ENCODE measurements around the gene MAP3K9.

MAP3K9 gene

GRCh38 chr14:70838076-70838475 lies 28.8 kb upstream of the MAP3K9 start:
- H3K36me3 ChIP-seq (ENCODE audit: control insufficient read depth in 1 of 2, insufficient read depth in 2 of 2, low read length in 2 of 2): no peaks in the 10 kb centered on the region
- H3K4me1 ChIP-seq (ENCODE audit: control insufficient read depth in 1 of 2, insufficient read depth in 2 of 2, low read length in 2 of 2): peaks cover 5 to 7% of the 10 kb centered on the region in 2 donors
- H3K9me3 ChIP-seq (ENCODE audit: control insufficient read depth in 1 of 2, low read length in 2 of 2): peaks cover 0 to 4% of the 10 kb centered on the region in 2 donors
- no peak overlapping the region for H3K9ac ChIP-seq (ENCODE audit: low read depth in 1 of 2, low read length in 2 of 2)
- H3K4me3 ChIP-seq (ENCODE audit: low read depth in 1 of 2, low read length in 2 of 2): peak overlapping the region in 1 of 2 donors; percentile 9
- H3K27ac ChIP-seq (ENCODE audit: low read depth, low read length): no peak overlapping the region
- H3K27me3 ChIP-seq (ENCODE audit: control insufficient read depth in 1 of 2, insufficient read depth in 2 of 2, low read length in 2 of 2): no peaks in the 10 kb centered on the region

GRCh38 chr14:70836946-70837345 lies 27.6 kb upstream of the MAP3K9 start:
- H3K27me3 ChIP-seq (ENCODE audit: control insufficient read depth in 1 of 2, insufficient read depth in 2 of 2, low read length in 2 of 2): no peaks in the 10 kb centered on the region
- H3K36me3 ChIP-seq (ENCODE audit: control insufficient read depth in 1 of 2, insufficient read depth in 2 of 2, low read length in 2 of 2): no peaks in the 10 kb centered on the region
- no peak overlapping the region for H3K27ac ChIP-seq (ENCODE audit: low read depth, low read length)
- peaks cover 0 to 4% of the 10 kb centered on the region in 2 donors for H3K9me3 ChIP-seq (ENCODE audit: control insufficient read depth in 1 of 2, low read length in 2 of 2)
- H3K4me1 ChIP-seq (ENCODE audit: control insufficient read depth in 1 of 2, insufficient read depth in 2 of 2, low read length in 2 of 2): peaks cover 0 to 5% of the 10 kb centered on the region in 2 donors
- H3K9ac ChIP-seq (ENCODE audit: low read depth in 1 of 2, low read length in 2 of 2): no peak overlapping the region
- no peak overlapping the region for H3K4me3 ChIP-seq (ENCODE audit: low read depth in 1 of 2, low read length in 2 of 2)

GRCh38 chr14:70833884-70834283 lies 24.6 kb upstream of the MAP3K9 start:
- Histone ChIP-seq H3K36me3 (ENCODE audit: control insufficient read depth in 1 of 2, insufficient read depth in 2 of 2, low read length in 2 of 2) (no peaks in the 10 kb centered on the region), H3K4me1 (ENCODE audit: control insufficient read depth in 1 of 2, insufficient read depth in 2 of 2, low read length in 2 of 2) (peaks cover 4 to 5% of the 10 kb centered on the region in 2 donors), H3K4me3 (ENCODE audit: low read depth in 1 of 2, low read length in 2 of 2) (no peak overlapping the region), H3K9ac (ENCODE audit: low read depth in 1 of 2, low read length in 2 of 2) (no peak overlapping the region), H3K27me3 (ENCODE audit: control insufficient read depth in 1 of 2, insufficient read depth in 2 of 2, low read length in 2 of 2) (no peaks in the 10 kb centered on the region), H3K27ac (ENCODE audit: low read depth, low read length) (no peak overlapping the region), H3K9me3 (ENCODE audit: control insufficient read depth in 1 of 2, low read length in 2 of 2) (peaks cover 0 to 4% of the 10 kb centered on the region in 2 donors)

GRCh38 chr14:70832561-70833305 lies 23.4 kb upstream of the MAP3K9 start:
- Histone ChIP-seq H3K27me3 (ENCODE audit: control insufficient read depth in 1 of 2, insufficient read depth in 2 of 2, low read length in 2 of 2) (no peaks in the 10 kb centered on the region), H3K27ac (ENCODE audit: low read depth, low read length) (no peak overlapping the region), H3K9ac (ENCODE audit: low read depth in 1 of 2, low read length in 2 of 2) (no peak overlapping the region), H3K4me3 (ENCODE audit: low read depth in 1 of 2, low read length in 2 of 2) (no peak overlapping the region), H3K36me3 (ENCODE audit: control insufficient read depth in 1 of 2, insufficient read depth in 2 of 2, low read length in 2 of 2) (no peaks in the 10 kb centered on the region), H3K9me3 (ENCODE audit: control insufficient read depth in 1 of 2, low read length in 2 of 2) (peaks cover 0 to 4% of the 10 kb centered on the region in 2 donors), H3K4me1 (ENCODE audit: control insufficient read depth in 1 of 2, insufficient read depth in 2 of 2, low read length in 2 of 2) (peaks cover 5 to 10% of the 10 kb centered on the region in 2 donors)

GRCh38 chr14:70830998-70831781 lies 21.9 kb upstream of the MAP3K9 start:
- no peak overlapping the region for H3K27ac ChIP-seq (ENCODE audit: low read depth, low read length)

GRCh38 chr14:70828188-70828587 lies 18.9 kb upstream of the MAP3K9 start:
- Histone ChIP-seq H3K36me3 (ENCODE audit: control insufficient read depth in 1 of 2, insufficient read depth in 2 of 2, low read length in 2 of 2) (no peaks in the 10 kb centered on the region), H3K4me3 (ENCODE audit: low read depth in 1 of 2, low read length in 2 of 2) (no peak overlapping the region), H3K9ac (ENCODE audit: low read depth in 1 of 2, low read length in 2 of 2) (no peak overlapping the region), H3K9me3 (ENCODE audit: control insufficient read depth in 1 of 2, low read length in 2 of 2) (no peaks in the 10 kb centered on the region), H3K4me1 (ENCODE audit: control insufficient read depth in 1 of 2, insufficient read depth in 2 of 2, low read length in 2 of 2) (peaks cover 12 to 17% of the 10 kb centered on the region in 2 donors), H3K27ac (ENCODE audit: low read depth, low read length) (no peak overlapping the region), H3K27me3 (ENCODE audit: control insufficient read depth in 1 of 2, insufficient read depth in 2 of 2, low read length in 2 of 2) (peaks cover 0 to under 1% of the 10 kb centered on the region in 2 donors)

More at GRCh38 chr14:70830998-70831781, 21.9 kb upstream of the MAP3K9 start:
- no peak overlapping the region for H3K4me3 ChIP-seq (ENCODE audit: low read depth in 1 of 2, low read length in 2 of 2)
- no peak overlapping the region for H3K9ac ChIP-seq (ENCODE audit: low read depth in 1 of 2, low read length in 2 of 2)
- H3K27me3 ChIP-seq (ENCODE audit: control insufficient read depth in 1 of 2, insufficient read depth in 2 of 2, low read length in 2 of 2): no peaks in the 10 kb centered on the region
- peaks cover 12 to 14% of the 10 kb centered on the region in 2 donors for H3K4me1 ChIP-seq (ENCODE audit: control insufficient read depth in 1 of 2, insufficient read depth in 2 of 2, low read length in 2 of 2)
- H3K9me3 ChIP-seq (ENCODE audit: control insufficient read depth in 1 of 2, low read length in 2 of 2): peaks cover 0 to 4% of the 10 kb centered on the region in 2 donors
- no peaks in the 10 kb centered on the region for H3K36me3 ChIP-seq (ENCODE audit: control insufficient read depth in 1 of 2, insufficient read depth in 2 of 2, low read length in 2 of 2)

- Histone ChIP-seq H3K4me1 (ENCODE audit: control insufficient read depth in 1 of 2, insufficient read depth in 2 of 2, low read length in 2 of 2) (peaks cover 16 to 20% of the 10 kb centered on the region in 2 donors), H3K27me3 (ENCODE audit: control insufficient read depth in 1 of 2, insufficient read depth in 2 of 2, low read length in 2 of 2) (peaks cover 0 to 5% of the 10 kb centered on the region in 2 donors), H3K9ac (ENCODE audit: low read depth in 1 of 2, low read length in 2 of 2) (no peak overlapping the region), H3K9me3 (ENCODE audit: control insufficient read depth in 1 of 2, low read length in 2 of 2) (no peaks in the 10 kb centered on the region), H3K36me3 (ENCODE audit: control insufficient read depth in 1 of 2, insufficient read depth in 2 of 2, low read length in 2 of 2) (no peaks in the 10 kb centered on the region), H3K4me3 (ENCODE audit: low read depth in 1 of 2, low read length in 2 of 2) (no peak overlapping the region), H3K27ac (ENCODE audit: low read depth, low read length) (no peak overlapping the region)
Observed at GRCh38 chr14:70827752-70828151, 18.4 kb upstream of the MAP3K9 start.

- peaks cover 17 to 21% of the 10 kb centered on the region in 2 donors for H3K4me1 ChIP-seq (ENCODE audit: control insufficient read depth in 1 of 2, insufficient read depth in 2 of 2, low read length in 2 of 2)
- H3K36me3 ChIP-seq (ENCODE audit: control insufficient read depth in 1 of 2, insufficient read depth in 2 of 2, low read length in 2 of 2): no peaks in the 10 kb centered on the region
- H3K9me3 ChIP-seq (ENCODE audit: control insufficient read depth in 1 of 2, low read length in 2 of 2): no peaks in the 10 kb centered on the region
- no peak overlapping the region for H3K4me3 ChIP-seq (ENCODE audit: low read depth in 1 of 2, low read length in 2 of 2)
- no peak overlapping the region for H3K27ac ChIP-seq (ENCODE audit: low read depth, low read length)
- peaks cover 0 to 5% of the 10 kb centered on the region in 2 donors for H3K27me3 ChIP-seq (ENCODE audit: control insufficient read depth in 1 of 2, insufficient read depth in 2 of 2, low read length in 2 of 2)
- H3K9ac ChIP-seq (ENCODE audit: low read depth in 1 of 2, low read length in 2 of 2): no peak overlapping the region
Observed at GRCh38 chr14:70827347-70827746, 18.0 kb upstream of the MAP3K9 start.

GRCh38 chr14:70823281-70823680 lies 14.0 kb upstream of the MAP3K9 start:
- Histone ChIP-seq H3K9ac (ENCODE audit: low read depth in 1 of 2, low read length in 2 of 2) (no peak overlapping the region), H3K4me3 (ENCODE audit: low read depth in 1 of 2, low read length in 2 of 2) (no peak overlapping the region), H3K27me3 (ENCODE audit: control insufficient read depth in 1 of 2, insufficient read depth in 2 of 2, low read length in 2 of 2) (peaks cover 0 to 21% of the 10 kb centered on the region in 2 donors), H3K9me3 (ENCODE audit: control insufficient read depth in 1 of 2, low read length in 2 of 2) (no peaks in the 10 kb centered on the region), H3K4me1 (ENCODE audit: control insufficient read depth in 1 of 2, insufficient read depth in 2 of 2, low read length in 2 of 2) (peaks cover 23 to 25% of the 10 kb centered on the region in 2 donors), H3K27ac (ENCODE audit: low read depth, low read length) (no peak overlapping the region), H3K36me3 (ENCODE audit: control insufficient read depth in 1 of 2, insufficient read depth in 2 of 2, low read length in 2 of 2) (no peaks in the 10 kb centered on the region)

- H3K27ac ChIP-seq (ENCODE audit: low read depth, low read length): no peak overlapping the region
- peak overlapping the region; percentile 59 to 73 for H3K9ac ChIP-seq (ENCODE audit: low read depth in 1 of 2, low read length in 2 of 2)
Observed at GRCh38 chr14:70822530-70823185, 13.3 kb upstream of the MAP3K9 start.

More at GRCh38 chr14:70822530-70823185, 13.3 kb upstream of the MAP3K9 start:
- peaks cover 17 to 19% of the 10 kb centered on the region in 2 donors for H3K4me1 ChIP-seq (ENCODE audit: control insufficient read depth in 1 of 2, insufficient read depth in 2 of 2, low read length in 2 of 2)
- no peaks in the 10 kb centered on the region for H3K36me3 ChIP-seq (ENCODE audit: control insufficient read depth in 1 of 2, insufficient read depth in 2 of 2, low read length in 2 of 2)
- peaks cover 0 to 21% of the 10 kb centered on the region in 2 donors for H3K27me3 ChIP-seq (ENCODE audit: control insufficient read depth in 1 of 2, insufficient read depth in 2 of 2, low read length in 2 of 2)
- H3K4me3 ChIP-seq (ENCODE audit: low read depth in 1 of 2, low read length in 2 of 2): peak overlapping the region; percentile 79 to 82
- no peaks in the 10 kb centered on the region for H3K9me3 ChIP-seq (ENCODE audit: control insufficient read depth in 1 of 2, low read length in 2 of 2)

Data from duodenal mucosa (tissue), 2 donors.